HepG2 (cell line): ENCODE measurements around the gene GRIN2D. TPM values are rescaled to one million over a fixed set of nuclear protein-coding genes. Genes with fewer than 3 reads are reported as not detected.

Experiments
- AGO2 ChIP-seq: fragments of 200-400 bp; formaldehyde crosslinking; optimal IDR thresholded peaks from 2 replicates; pipeline ENCODE3; 2017; ENCODE audit warnings: mild to moderate bottlenecking, low read depth, low read length, moderate library complexity
- FOXK2 ChIP-seq: fragments of 450-650 bp; IDR thresholded peaks from 2 replicates; pipeline ENCODE4 v1.6.1; 2016
- HCFC1 ChIP-seq: fragments of 150-350 bp; IDR thresholded peaks from 2 replicates; pipeline ENCODE4 v1.6.1; 2014; ENCODE audit warnings: low read depth, low read length
- HNRNPK ChIP-seq: fragments of 200-400 bp; formaldehyde crosslinking; IDR thresholded peaks from 2 replicates; pipeline ENCODE4 v1.6.1; 2018; ENCODE audit warnings: low read length, low read depth, moderate library complexity, mild to moderate bottlenecking; ENCODE audit not compliant: poor library complexity, severe bottlenecking
- MAF1 ChIP-seq: sonication (generic); formaldehyde crosslinking; IDR thresholded peaks from 2 replicates; pipeline ENCODE4 v1.5.0; 2020; ENCODE audit warnings: missing genetic modification reagents, borderline replicate concordance
- MLLT10 ChIP-seq: sonication (generic); formaldehyde crosslinking; IDR thresholded peaks from 2 replicates; pipeline ENCODE4 v1.4.0; 2020; ENCODE audit warnings: missing genetic modification reagents
- POLR2AphosphoS2 ChIP-seq: IDR thresholded peaks from 2 replicates; pipeline ENCODE4 v1.6.1; 2011; ENCODE audit warnings: low read depth, low read length, improper control_type of control experiment
- SMARCE1 ChIP-seq: fragments of 450-650 bp; IDR thresholded peaks from 2 replicates; pipeline ENCODE4 v1.6.1; 2017; ENCODE audit warnings: borderline replicate concordance
- TOPORS ChIP-seq: sonication (generic); formaldehyde crosslinking; IDR thresholded peaks from 2 replicates; pipeline ENCODE4 v1.8.0; 2023; ENCODE audit warnings: mild to moderate bottlenecking, missing genetic modification reagents
- ZNF34 ChIP-seq: sonication (generic); formaldehyde crosslinking; IDR thresholded peaks from 2 replicates; pipeline ENCODE4 v1.4.0; 2020; ENCODE audit warnings: mild to moderate bottlenecking, missing genetic modification reagents, borderline replicate concordance
- ZNF703 ChIP-seq: sonication (generic); formaldehyde crosslinking; IDR thresholded peaks from 2 replicates; pipeline ENCODE4 v1.5.1; 2020; ENCODE audit warnings: missing genetic modification reagents, mild to moderate bottlenecking, moderate library complexity, borderline replicate concordance
- ZNF720 ChIP-seq: sonication (generic); formaldehyde crosslinking; IDR thresholded peaks from 2 replicates; pipeline ENCODE4 v1.4.0; 2020; ENCODE audit warnings: missing genetic modification reagents
- polyA plus RNA-seq, 8 experiments: library from polyadenylated mRNA; depleted of rRNA in 3 of 8; stranded (reverse) in 7 of 8; unstranded in 1 of 8; fragments of >200 nt; fragmentation: Illumina TruSeq in 4 of 8; extraction: Trizol in 4 of 8; gene quantifications; 2 replicates each; pipeline versions ENCODE4 v1.2.1 to v1.2.3, GENCODE V29; 2011 to 2016; ENCODE audit warnings: low read depth in 4 of 8, missing spikeins in 1 of 8, mixed read lengths in 1 of 8; ENCODE audit not compliant: insufficient read depth in 1 of 8
- total RNA-seq, 5 experiments: library from RNA; depleted of rRNA; stranded (reverse); fragments of >200 nt; fragmentation: Illumina TruSeq; extraction: Trizol; gene quantifications; 2 replicates each; pipeline ENCODE4 v1.2.3, GENCODE V29; 2016; ENCODE audit warnings: low read depth in 1 of 5
- TF ChIP-seq, protein P1 (sequence below): sonication (generic); formaldehyde crosslinking; IDR thresholded peaks from 2 replicates; pipeline ENCODE4 v1.8.0; 2022; ENCODE audit warnings: low read depth, missing genetic modification reagents
- TF ChIP-seq, protein P2 (sequence below): sonication (generic); formaldehyde crosslinking; IDR thresholded peaks from 2 replicates; pipeline ENCODE4 v1.8.1; 2023; ENCODE audit warnings: mild to moderate bottlenecking, missing genetic modification reagents
- TF ChIP-seq, protein P3 (sequence below): sonication (generic); formaldehyde crosslinking; IDR thresholded peaks from 2 replicates; pipeline ENCODE4 v1.5.0; 2020; ENCODE audit warnings: mild to moderate bottlenecking, missing genetic modification reagents, borderline replicate concordance
- TF ChIP-seq, protein P4 (sequence below): IDR thresholded peaks from 2 replicates; pipeline ENCODE4 v1.6.1; 2012; ENCODE audit warnings: low read depth, low read length, improper control_type of control experiment
- TF ChIP-seq, protein P5 (sequence below): IDR thresholded peaks from 2 replicates; pipeline ENCODE4 v1.6.1; 2016
- TF ChIP-seq, protein P6 (sequence below): sonication (generic); formaldehyde crosslinking; IDR thresholded peaks from 2 replicates; pipeline ENCODE4 v1.4.0; 2020; ENCODE audit warnings: missing genetic modification reagents
- TF ChIP-seq, protein P7 (sequence below): sonication (generic); formaldehyde crosslinking; IDR thresholded peaks from 2 replicates; pipeline ENCODE4 v1.8.0; 2022; ENCODE audit warnings: mild to moderate bottlenecking, missing genetic modification reagents, moderate library complexity

GRIN2D gene
- total and polyA plus RNA-seq, 2 of the 13 experiments (the other 11 are each of a cell fraction or from before 2014, with no cell fraction given), result 0.02 to 0.13 TPM

DNA sequence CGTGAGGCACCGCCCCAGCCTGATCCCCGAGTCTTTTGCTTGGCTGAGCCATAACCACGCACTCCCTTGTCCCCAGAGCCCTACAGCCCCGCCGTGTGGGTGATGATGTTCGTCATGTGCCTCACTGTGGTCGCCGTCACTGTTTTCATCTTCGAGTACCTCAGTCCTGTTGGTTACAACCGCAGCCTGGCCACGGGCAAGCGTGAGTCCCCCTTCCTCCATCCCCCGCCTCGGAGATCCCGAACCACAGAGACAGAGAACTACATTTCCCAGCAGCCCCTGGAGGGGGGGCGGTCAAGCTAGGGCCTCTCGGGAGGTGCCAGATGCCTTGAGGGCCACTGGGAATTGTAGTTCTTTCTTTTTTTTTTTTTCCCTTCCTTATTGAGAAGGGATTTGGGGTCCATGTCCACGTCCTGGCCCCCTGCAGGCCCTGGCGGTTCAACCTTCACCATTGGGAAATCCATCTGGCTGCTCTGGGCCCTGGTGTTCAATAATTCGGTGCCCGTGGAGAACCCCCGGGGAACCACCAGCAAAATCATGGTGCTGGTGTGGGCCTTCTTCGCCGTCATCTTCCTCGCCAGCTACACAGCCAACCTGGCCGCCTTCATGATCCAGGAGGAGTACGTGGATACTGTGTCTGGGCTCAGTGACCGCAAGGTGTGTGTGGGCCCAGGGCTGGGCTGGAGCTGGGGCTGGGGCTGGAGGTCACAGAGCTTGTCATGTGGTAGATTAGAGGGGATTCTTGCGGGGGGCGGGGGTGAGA, 25.9 kb downstream of the GRIN2D start (continued):
- TF ChIP-seq, protein P1, sequence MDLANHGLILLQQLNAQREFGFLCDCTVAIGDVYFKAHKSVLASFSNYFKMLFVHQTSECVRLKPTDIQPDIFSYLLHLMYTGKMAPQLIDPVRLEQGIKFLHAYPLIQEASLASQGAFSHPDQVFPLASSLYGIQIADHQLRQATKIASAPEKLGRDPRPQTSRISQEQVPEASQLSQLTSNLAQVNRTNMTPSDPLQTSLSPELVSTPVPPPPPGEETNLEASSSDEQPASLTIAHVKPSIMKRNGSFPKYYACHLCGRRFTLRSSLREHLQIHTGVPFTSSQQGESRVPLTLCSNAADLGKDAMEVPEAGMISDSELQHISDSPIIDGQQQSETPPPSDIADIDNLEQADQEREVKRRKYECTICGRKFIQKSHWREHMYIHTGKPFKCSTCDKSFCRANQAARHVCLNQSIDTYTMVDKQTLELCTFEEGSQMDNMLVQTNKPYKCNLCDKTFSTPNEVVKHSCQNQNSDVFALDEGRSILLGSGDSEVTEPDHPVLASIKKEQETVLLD, result no peak
- TF ChIP-seq, protein P2, sequence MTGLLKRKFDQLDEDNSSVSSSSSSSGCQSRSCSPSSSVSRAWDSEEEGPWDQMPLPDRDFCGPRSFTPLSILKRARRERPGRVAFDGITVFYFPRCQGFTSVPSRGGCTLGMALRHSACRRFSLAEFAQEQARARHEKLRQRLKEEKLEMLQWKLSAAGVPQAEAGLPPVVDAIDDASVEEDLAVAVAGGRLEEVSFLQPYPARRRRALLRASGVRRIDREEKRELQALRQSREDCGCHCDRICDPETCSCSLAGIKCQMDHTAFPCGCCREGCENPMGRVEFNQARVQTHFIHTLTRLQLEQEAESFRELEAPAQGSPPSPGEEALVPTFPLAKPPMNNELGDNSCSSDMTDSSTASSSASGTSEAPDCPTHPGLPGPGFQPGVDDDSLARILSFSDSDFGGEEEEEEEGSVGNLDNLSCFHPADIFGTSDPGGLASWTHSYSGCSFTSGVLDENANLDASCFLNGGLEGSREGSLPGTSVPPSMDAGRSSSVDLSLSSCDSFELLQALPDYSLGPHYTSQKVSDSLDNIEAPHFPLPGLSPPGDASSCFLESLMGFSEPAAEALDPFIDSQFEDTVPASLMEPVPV (CRISPR knock-in tag), result no peak
- no peak for TF ChIP-seq FOXK2
- no peak for TF ChIP-seq MLLT10
- TF ChIP-seq AGO2, result no peak
- TF ChIP-seq, protein P3, sequence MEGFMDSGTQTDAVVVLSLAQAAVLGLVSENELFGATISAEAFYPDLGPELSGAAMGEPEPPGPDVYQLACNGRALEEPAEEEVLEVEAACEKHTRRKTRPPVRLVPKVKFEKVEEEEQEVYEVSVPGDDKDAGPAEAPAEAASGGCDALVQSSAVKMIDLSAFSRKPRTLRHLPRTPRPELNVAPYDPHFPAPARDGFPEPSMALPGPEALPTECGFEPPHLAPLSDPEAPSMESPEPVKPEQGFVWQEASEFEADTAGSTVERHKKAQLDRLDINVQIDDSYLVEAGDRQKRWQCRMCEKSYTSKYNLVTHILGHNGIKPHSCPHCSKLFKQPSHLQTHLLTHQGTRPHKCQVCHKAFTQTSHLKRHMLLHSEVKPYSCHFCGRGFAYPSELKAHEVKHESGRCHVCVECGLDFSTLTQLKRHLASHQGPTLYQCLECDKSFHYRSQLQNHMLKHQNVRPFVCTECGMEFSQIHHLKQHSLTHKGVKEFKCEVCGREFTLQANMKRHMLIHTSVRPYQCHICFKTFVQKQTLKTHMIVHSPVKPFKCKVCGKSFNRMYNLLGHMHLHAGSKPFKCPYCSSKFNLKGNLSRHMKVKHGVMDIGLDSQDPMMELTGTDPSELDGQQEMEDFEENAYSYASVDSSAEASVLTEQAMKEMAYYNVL (CRISPR knock-in tag), result no peak
- TF ChIP-seq, protein P4, sequence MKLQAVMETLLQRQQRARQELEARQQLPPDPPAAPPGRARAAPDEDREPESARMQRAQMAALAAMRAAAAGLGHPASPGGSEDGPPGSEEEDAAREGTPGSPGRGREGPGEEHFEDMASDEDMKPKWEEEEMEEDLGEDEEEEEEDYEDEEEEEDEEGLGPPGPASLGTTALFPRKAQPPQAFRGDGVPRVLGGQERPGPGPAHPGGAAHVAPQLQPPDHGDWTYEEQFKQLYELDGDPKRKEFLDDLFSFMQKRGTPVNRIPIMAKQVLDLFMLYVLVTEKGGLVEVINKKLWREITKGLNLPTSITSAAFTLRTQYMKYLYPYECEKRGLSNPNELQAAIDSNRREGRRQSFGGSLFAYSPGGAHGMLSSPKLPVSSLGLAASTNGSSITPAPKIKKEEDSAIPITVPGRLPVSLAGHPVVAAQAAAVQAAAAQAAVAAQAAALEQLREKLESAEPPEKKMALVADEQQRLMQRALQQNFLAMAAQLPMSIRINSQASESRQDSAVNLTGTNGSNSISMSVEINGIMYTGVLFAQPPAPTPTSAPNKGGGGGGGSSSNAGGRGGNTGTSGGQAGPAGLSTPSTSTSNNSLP, result no peak
- TF ChIP-seq, protein P5, sequence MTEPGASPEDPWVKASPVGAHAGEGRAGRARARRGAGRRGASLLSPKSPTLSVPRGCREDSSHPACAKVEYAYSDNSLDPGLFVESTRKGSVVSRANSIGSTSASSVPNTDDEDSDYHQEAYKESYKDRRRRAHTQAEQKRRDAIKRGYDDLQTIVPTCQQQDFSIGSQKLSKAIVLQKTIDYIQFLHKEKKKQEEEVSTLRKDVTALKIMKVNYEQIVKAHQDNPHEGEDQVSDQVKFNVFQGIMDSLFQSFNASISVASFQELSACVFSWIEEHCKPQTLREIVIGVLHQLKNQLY (CRISPR knock-in tag), result no peak
- TF ChIP-seq, protein P6, sequence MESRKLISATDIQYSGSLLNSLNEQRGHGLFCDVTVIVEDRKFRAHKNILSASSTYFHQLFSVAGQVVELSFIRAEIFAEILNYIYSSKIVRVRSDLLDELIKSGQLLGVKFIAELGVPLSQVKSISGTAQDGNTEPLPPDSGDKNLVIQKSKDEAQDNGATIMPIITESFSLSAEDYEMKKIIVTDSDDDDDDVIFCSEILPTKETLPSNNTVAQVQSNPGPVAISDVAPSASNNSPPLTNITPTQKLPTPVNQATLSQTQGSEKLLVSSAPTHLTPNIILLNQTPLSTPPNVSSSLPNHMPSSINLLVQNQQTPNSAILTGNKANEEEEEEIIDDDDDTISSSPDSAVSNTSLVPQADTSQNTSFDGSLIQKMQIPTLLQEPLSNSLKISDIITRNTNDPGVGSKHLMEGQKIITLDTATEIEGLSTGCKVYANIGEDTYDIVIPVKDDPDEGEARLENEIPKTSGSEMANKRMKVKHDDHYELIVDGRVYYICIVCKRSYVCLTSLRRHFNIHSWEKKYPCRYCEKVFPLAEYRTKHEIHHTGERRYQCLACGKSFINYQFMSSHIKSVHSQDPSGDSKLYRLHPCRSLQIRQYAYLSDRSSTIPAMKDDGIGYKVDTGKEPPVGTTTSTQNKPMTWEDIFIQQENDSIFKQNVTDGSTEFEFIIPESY, result 0 out of 2 replicates have a peak, but pooled peaks have one; percentile 5
- no peak for TF ChIP-seq MAF1
- TF ChIP-seq, protein P7, sequence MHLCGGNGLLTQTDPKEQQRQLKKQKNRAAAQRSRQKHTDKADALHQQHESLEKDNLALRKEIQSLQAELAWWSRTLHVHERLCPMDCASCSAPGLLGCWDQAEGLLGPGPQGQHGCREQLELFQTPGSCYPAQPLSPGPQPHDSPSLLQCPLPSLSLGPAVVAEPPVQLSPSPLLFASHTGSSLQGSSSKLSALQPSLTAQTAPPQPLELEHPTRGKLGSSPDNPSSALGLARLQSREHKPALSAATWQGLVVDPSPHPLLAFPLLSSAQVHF (CRISPR knock-in tag), result no peak
- no peak for TF ChIP-seq SMARCE1
- TF ChIP-seq HNRNPK, result no peak
- no peak for TF ChIP-seq POLR2AphosphoS2
- TF ChIP-seq ZNF34 (CRISPR knock-in tag), result no peak
- TF ChIP-seq HCFC1, result peak; percentile 91
- TF ChIP-seq ZNF703 (CRISPR knock-in tag), result no peak
- no peak for TF ChIP-seq ZNF720 (CRISPR knock-in tag)
- no peak for TF ChIP-seq TOPORS
